GM23338 (cell line): ENCODE data around the gene PARP1. TPM values are rescaled to one million over a fixed set of nuclear protein-coding genes. Genes with fewer than 3 reads are reported as not detected.

Experiments
- ATAC-seq: fragments of 200-7000 bp; cut with Tn5 transposase; 3 replicates; pipeline ENCODE4 v1.9.1; 2020
- DNase-seq: peaks from one replicate; pipeline ENCODE4 v3.0.0-alpha.2; 2015; ENCODE audit warnings: low spot score
- H2AFZ ChIP-seq: fragments of 200-600 bp; sonication (generic); 2 replicates; pipeline ENCODE4 v1.8.0; 2016; ENCODE audit warnings: antibody characterized with exemption, mild to moderate bottlenecking, moderate library complexity
- H3F3A ChIP-seq: fragments of 200-600 bp; sonication (generic); replicated peaks from 2 replicates; pipeline ENCODE4 v1.8.0; 2017; ENCODE audit warnings: antibody characterized with exemption, mixed run types, low read depth
- H3K27ac ChIP-seq: fragments of 200-600 bp; sonication (generic); 2 replicates; pipeline ENCODE4 v1.6.1; 2016; ENCODE audit warnings: low read depth
- H3K27me3 ChIP-seq: fragments of 200-600 bp; sonication (generic); 2 replicates; pipeline ENCODE4 v1.8.0; 2016; ENCODE audit warnings: mild to moderate bottlenecking, mixed run types, moderate library complexity; ENCODE audit not compliant: insufficient read depth
- H3K36me3 ChIP-seq: fragments of 200-600 bp; sonication (generic); 2 replicates; pipeline ENCODE4 v1.8.0; 2016; ENCODE audit warnings: mild to moderate bottlenecking; ENCODE audit not compliant: insufficient read depth
- H3K4me1 ChIP-seq: fragments of 200-600 bp; sonication (generic); 2 replicates; pipeline ENCODE4 v1.8.0; 2016; ENCODE audit warnings: mild to moderate bottlenecking, moderate library complexity; ENCODE audit not compliant: insufficient read depth
- H3K4me2 ChIP-seq: fragments of 200-600 bp; sonication (generic); 2 replicates; pipeline ENCODE4 v1.7.1; 2017; ENCODE audit warnings: mixed run types
- H3K4me3 ChIP-seq: fragments of 200-600 bp; sonication (generic); 2 replicates; pipeline ENCODE4 v1.6.1; 2016; ENCODE audit warnings: mixed run types
- H3K79me2 ChIP-seq: fragments of 200-600 bp; sonication (generic); replicated peaks from 2 replicates; pipeline ENCODE4 v1.8.0; 2017; ENCODE audit warnings: mild to moderate bottlenecking; ENCODE audit not compliant: insufficient read depth
- H3K9me2 ChIP-seq: fragments of 200-600 bp; sonication (generic); 2 replicates; pipeline ENCODE4 v1.8.0; 2017; ENCODE audit not compliant: insufficient read depth
- H4K20me1 ChIP-seq: fragments of 200-600 bp; sonication (generic); replicated peaks from 2 replicates; pipeline ENCODE4 v1.8.0; 2017; ENCODE audit warnings: mild to moderate bottlenecking; ENCODE audit not compliant: insufficient read depth
- H3K27ac Mint-ChIP-seq: 2 replicates; pipeline ENCODE4 v1.8.0; 2020; ENCODE audit warnings: inconsistent platforms, mild to moderate bottlenecking, moderate library complexity, mixed read lengths
- H3K27me3 Mint-ChIP-seq: 3 replicates; pipeline ENCODE4 v1.8.0; 2022; ENCODE audit warnings: low read depth, mild to moderate bottlenecking, moderate library complexity, mixed read lengths, inconsistent platforms; ENCODE audit not compliant: insufficient read depth, poor library complexity
- H3K36me3 Mint-ChIP-seq: 3 replicates; pipeline ENCODE4 v1.8.0; 2021; ENCODE audit warnings: low read depth, mild to moderate bottlenecking, inconsistent platforms, moderate library complexity, mixed read lengths
- H3K4me1 Mint-ChIP-seq: 3 replicates; pipeline ENCODE4 v1.8.0; 2020; ENCODE audit warnings: mild to moderate bottlenecking, inconsistent platforms, mixed read lengths
- H3K4me3 Mint-ChIP-seq: 3 replicates; pipeline ENCODE4 v1.8.0; 2021; ENCODE audit warnings: moderate library complexity, mild to moderate bottlenecking, inconsistent platforms, mixed read lengths
- H3K9me3 Mint-ChIP-seq: 3 replicates; pipeline ENCODE4 v1.8.0; 2020; ENCODE audit warnings: moderate library complexity, mild to moderate bottlenecking, inconsistent platforms, mixed read lengths
- CREB1 ChIP-seq: fragments of 250-450 bp; sonication (Bioruptor Pico); IDR thresholded peaks from 2 replicates; pipeline ENCODE4 v1.5.0; 2020; ENCODE audit warnings: low read depth, mild to moderate bottlenecking, moderate library complexity
- EZH2 ChIP-seq: fragments of 200-600 bp; sonication (generic); IDR thresholded peaks from one replicate; pipeline ENCODE4 v1.8.0; 2017; ENCODE audit warnings: antibody characterized with exemption, mild to moderate bottlenecking, low read depth; ENCODE audit not compliant: unreplicated experiment
- EZH2phosphoT487 ChIP-seq: fragments of 200-600 bp; sonication (generic); IDR thresholded peaks from one replicate; pipeline ENCODE4 v1.8.1; 2018; ENCODE audit warnings: antibody characterized with exemption; ENCODE audit not compliant: unreplicated experiment
- JUNB ChIP-seq: IDR thresholded peaks from one replicate; pipeline ENCODE4 v1.6.1; 2016; ENCODE audit warnings: antibody characterized with exemption; ENCODE audit not compliant: unreplicated experiment
- NANOG ChIP-seq: IDR thresholded peaks from 2 replicates; pipeline ENCODE4 v1.6.1; 2016; ENCODE audit warnings: antibody characterized with exemption, borderline replicate concordance
- POLR2AphosphoS5 ChIP-seq: IDR thresholded peaks from 2 replicates; pipeline ENCODE4 v1.6.1; 2016; ENCODE audit warnings: antibody characterized with exemption, low read depth
- STAT1 ChIP-seq: IDR thresholded peaks from one replicate; pipeline ENCODE4 v1.6.1; 2016; ENCODE audit warnings: antibody characterized with exemption; ENCODE audit not compliant: unreplicated experiment
- ZNF114 ChIP-seq: fragments of 250-450 bp; sonication (Bioruptor Pico); IDR thresholded peaks from 2 replicates; pipeline ENCODE4 v1.5.0; 2020; ENCODE audit warnings: mild to moderate bottlenecking, moderate library complexity
- ZNF331 ChIP-seq: fragments of 250-450 bp; sonication (Bioruptor Pico); IDR thresholded peaks from 2 replicates; pipeline ENCODE4 v1.5.0; 2020; ENCODE audit warnings: low read depth, mild to moderate bottlenecking, moderate library complexity
- polyA plus RNA-seq: library from polyadenylated mRNA; unstranded; fragments of >200 nt; fragmentation: Nextera tagmentation; extraction: Ambion mirVana; gene quantifications from 2 replicates; pipeline ENCODE4 v1.2.1, GENCODE V29; 2016
- total RNA-seq: library from RNA; depleted of rRNA; stranded (reverse); fragments of >200 nt; shearing (Covaris generic); gene quantifications from 2 replicates; pipeline ENCODE4 v1.2.3, GENCODE V29; 2014
- TF ChIP-seq, protein P1 (sequence below), 2 experiments: fragments of 200-600 bp in 1 of 2; sonication (generic) in 1 of 2; conservative IDR thresholded peaks; 2 replicates each; pipeline versions ENCODE4 v1.5.1 to v1.6.1; 2016 to 2017; ENCODE audit warnings: antibody characterized with exemption in 2 of 2, low read depth in 2 of 2, mild to moderate bottlenecking in 2 of 2, moderate library complexity in 1 of 2
- TF ChIP-seq, protein P2 (sequence below): fragments of 250-450 bp; sonication (Bioruptor Pico); IDR thresholded peaks from 2 replicates; pipeline ENCODE4 v1.5.0; 2020; ENCODE audit warnings: mild to moderate bottlenecking, moderate library complexity
- TF ChIP-seq, protein P3 (sequence below): IDR thresholded peaks from 2 replicates; pipeline ENCODE4 v1.6.1; 2016; ENCODE audit warnings: antibody characterized with exemption
- TF ChIP-seq, protein P4 (sequence below): IDR thresholded peaks from one replicate; pipeline ENCODE4 v1.6.1; 2018; ENCODE audit warnings: antibody characterized with exemption; ENCODE audit not compliant: unreplicated experiment

PARP1 gene
- total and polyA plus RNA-seq, 2 experiments from 2014 or later, result 877 to 1,082 TPM

DNA sequence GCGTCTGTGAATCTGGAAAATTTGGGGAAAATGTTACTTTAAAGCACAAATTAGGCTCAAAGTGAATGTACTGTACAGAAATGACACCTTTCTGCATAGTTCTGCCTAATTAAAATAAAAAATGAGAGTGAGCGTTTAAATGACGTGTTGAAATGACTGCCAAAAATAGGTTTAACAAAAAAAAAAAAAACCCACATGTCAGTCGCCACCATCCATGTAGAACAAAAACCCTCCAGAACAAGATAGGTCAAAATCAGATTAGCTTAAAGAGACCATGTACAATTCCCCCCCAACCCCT is 745 bp downstream of the PARP1 start:
- ATAC-seq, result no peak
- H3K9me3 Mint-ChIP-seq, result peaks cover 2% of the 10 kb centered on the region; the same call in 2 of the 3 replicates
- TF ChIP-seq, protein P1, sequence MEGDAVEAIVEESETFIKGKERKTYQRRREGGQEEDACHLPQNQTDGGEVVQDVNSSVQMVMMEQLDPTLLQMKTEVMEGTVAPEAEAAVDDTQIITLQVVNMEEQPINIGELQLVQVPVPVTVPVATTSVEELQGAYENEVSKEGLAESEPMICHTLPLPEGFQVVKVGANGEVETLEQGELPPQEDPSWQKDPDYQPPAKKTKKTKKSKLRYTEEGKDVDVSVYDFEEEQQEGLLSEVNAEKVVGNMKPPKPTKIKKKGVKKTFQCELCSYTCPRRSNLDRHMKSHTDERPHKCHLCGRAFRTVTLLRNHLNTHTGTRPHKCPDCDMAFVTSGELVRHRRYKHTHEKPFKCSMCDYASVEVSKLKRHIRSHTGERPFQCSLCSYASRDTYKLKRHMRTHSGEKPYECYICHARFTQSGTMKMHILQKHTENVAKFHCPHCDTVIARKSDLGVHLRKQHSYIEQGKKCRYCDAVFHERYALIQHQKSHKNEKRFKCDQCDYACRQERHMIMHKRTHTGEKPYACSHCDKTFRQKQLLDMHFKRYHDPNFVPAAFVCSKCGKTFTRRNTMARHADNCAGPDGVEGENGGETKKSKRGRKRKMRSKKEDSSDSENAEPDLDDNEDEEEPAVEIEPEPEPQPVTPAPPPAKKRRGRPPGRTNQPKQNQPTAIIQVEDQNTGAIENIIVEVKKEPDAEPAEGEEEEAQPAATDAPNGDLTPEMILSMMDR (conservative IDR thresholded peaks at IDR 0.05; ENCODE audit: low read depth in 2 of 2), result no peak
- TF ChIP-seq EZH2phosphoT487 (no peak), CREB1 (CRISPR knock-in tag) (no peak), ZNF114 (CRISPR knock-in tag) (no peak), ZNF331 (no peak), POLR2AphosphoS5 (no peak), NANOG (no peak), STAT1 (no peak), JUNB (no peak), EZH2 (no peak)
- TF ChIP-seq, protein P2, sequence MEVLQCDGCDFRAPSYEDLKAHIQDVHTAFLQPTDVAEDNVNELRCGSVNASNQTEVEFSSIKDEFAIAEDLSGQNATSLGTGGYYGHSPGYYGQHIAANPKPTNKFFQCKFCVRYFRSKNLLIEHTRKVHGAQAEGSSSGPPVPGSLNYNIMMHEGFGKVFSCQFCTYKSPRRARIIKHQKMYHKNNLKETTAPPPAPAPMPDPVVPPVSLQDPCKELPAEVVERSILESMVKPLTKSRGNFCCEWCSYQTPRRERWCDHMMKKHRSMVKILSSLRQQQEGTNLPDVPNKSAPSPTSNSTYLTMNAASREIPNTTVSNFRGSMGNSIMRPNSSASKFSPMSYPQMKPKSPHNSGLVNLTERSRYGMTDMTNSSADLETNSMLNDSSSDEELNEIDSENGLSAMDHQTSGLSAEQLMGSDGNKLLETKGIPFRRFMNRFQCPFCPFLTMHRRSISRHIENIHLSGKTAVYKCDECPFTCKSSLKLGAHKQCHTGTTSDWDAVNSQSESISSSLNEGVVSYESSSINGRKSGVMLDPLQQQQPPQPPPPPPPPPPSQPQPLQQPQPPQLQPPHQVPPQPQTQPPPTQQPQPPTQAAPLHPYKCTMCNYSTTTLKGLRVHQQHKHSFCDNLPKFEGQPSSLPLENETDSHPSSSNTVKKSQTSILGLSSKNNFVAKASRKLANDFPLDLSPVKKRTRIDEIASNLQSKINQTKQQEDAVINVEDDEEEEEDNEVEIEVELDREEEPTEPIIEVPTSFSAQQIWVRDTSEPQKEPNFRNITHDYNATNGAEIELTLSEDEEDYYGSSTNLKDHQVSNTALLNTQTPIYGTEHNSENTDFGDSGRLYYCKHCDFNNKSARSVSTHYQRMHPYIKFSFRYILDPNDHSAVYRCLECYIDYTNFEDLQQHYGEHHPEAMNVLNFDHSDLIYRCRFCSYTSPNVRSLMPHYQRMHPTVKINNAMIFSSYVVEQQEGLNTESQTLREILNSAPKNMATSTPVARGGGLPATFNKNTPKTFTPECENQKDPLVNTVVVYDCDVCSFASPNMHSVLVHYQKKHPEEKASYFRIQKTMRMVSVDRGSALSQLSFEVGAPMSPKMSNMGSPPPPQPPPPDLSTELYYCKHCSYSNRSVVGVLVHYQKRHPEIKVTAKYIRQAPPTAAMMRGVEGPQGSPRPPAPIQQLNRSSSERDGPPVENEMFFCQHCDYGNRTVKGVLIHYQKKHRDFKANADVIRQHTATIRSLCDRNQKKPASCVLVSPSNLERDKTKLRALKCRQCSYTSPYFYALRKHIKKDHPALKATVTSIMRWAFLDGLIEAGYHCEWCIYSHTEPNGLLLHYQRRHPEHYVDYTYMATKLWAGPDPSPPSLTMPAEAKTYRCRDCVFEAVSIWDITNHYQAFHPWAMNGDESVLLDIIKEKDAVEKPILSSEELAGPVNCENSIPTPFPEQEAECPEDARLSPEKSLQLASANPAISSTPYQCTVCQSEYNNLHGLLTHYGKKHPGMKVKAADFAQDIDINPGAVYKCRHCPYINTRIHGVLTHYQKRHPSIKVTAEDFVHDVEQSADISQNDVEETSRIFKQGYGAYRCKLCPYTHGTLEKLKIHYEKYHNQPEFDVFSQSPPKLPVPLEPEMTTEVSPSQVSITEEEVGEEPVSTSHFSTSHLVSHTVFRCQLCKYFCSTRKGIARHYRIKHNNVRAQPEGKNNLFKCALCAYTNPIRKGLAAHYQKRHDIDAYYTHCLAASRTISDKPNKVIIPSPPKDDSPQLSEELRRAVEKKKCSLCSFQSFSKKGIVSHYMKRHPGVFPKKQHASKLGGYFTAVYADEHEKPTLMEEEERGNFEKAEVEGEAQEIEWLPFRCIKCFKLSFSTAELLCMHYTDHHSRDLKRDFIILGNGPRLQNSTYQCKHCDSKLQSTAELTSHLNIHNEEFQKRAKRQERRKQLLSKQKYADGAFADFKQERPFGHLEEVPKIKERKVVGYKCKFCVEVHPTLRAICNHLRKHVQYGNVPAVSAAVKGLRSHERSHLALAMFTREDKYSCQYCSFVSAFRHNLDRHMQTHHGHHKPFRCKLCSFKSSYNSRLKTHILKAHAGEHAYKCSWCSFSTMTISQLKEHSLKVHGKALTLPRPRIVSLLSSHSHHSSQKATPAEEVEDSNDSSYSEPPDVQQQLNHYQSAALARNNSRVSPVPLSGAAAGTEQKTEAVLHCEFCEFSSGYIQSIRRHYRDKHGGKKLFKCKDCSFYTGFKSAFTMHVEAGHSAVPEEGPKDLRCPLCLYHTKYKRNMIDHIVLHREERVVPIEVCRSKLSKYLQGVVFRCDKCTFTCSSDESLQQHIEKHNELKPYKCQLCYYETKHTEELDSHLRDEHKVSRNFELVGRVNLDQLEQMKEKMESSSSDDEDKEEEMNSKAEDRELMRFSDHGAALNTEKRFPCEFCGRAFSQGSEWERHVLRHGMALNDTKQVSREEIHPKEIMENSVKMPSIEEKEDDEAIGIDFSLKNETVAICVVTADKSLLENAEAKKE (CRISPR knock-in tag), result no peak
- TF ChIP-seq, protein P3, sequence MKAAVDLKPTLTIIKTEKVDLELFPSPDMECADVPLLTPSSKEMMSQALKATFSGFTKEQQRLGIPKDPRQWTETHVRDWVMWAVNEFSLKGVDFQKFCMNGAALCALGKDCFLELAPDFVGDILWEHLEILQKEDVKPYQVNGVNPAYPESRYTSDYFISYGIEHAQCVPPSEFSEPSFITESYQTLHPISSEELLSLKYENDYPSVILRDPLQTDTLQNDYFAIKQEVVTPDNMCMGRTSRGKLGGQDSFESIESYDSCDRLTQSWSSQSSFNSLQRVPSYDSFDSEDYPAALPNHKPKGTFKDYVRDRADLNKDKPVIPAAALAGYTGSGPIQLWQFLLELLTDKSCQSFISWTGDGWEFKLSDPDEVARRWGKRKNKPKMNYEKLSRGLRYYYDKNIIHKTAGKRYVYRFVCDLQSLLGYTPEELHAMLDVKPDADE, result no peak
- TF ChIP-seq, protein P4, sequence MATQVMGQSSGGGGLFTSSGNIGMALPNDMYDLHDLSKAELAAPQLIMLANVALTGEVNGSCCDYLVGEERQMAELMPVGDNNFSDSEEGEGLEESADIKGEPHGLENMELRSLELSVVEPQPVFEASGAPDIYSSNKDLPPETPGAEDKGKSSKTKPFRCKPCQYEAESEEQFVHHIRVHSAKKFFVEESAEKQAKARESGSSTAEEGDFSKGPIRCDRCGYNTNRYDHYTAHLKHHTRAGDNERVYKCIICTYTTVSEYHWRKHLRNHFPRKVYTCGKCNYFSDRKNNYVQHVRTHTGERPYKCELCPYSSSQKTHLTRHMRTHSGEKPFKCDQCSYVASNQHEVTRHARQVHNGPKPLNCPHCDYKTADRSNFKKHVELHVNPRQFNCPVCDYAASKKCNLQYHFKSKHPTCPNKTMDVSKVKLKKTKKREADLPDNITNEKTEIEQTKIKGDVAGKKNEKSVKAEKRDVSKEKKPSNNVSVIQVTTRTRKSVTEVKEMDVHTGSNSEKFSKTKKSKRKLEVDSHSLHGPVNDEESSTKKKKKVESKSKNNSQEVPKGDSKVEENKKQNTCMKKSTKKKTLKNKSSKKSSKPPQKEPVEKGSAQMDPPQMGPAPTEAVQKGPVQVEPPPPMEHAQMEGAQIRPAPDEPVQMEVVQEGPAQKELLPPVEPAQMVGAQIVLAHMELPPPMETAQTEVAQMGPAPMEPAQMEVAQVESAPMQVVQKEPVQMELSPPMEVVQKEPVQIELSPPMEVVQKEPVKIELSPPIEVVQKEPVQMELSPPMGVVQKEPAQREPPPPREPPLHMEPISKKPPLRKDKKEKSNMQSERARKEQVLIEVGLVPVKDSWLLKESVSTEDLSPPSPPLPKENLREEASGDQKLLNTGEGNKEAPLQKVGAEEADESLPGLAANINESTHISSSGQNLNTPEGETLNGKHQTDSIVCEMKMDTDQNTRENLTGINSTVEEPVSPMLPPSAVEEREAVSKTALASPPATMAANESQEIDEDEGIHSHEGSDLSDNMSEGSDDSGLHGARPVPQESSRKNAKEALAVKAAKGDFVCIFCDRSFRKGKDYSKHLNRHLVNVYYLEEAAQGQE, result no peak
- Histone ChIP-seq H2AFZ (no peak overlapping the region), H3K9me2 (no peaks in the 10 kb centered on the region), H3K4me2 (peak overlapping the region; percentile 77), H3F3A (peaks cover 8% of the 10 kb centered on the region; the same call in 1 of the 2 replicates), H3K36me3 (no peaks in the 10 kb centered on the region), H3K79me2 (peaks cover 50% of the 10 kb centered on the region), H3K4me1 (peaks cover 35% of the 10 kb centered on the region), H3K4me3 (peak overlapping the region; percentile 96), H3K27me3 (no peaks in the 10 kb centered on the region), H3K27ac (peak overlapping the region; percentile 77), H4K20me1 (peaks cover 9% of the 10 kb centered on the region; the same call in 1 of the 2 replicates)
- H3K4me3 Mint-ChIP-seq, result peak overlapping the region; percentile 97
- peak overlapping the region; percentile 95 for H3K27ac Mint-ChIP-seq
- peaks cover 4% of the 10 kb centered on the region for H3K27me3 Mint-ChIP-seq
- H3K4me1 Mint-ChIP-seq, result peaks cover 39% of the 10 kb centered on the region
- H3K36me3 Mint-ChIP-seq, result peaks cover 15% of the 10 kb centered on the region
- no peak for DNase-seq
